Neural progenitor cell (in vitro differentiated cells): Measurements from ENCODE around the gene TANC1.

ENCODE experiments used
- EZH2 ChIP-seq: fragments of 200-600 bp; sonication (generic); IDR thresholded peaks from 2 replicates; pipeline ENCODE4 v1.6.1; 2017; ENCODE audit warnings: antibody characterized with exemption, mild to moderate bottlenecking, moderate library complexity
- EZH2phosphoT487 ChIP-seq: fragments of 200-600 bp; sonication (generic); IDR thresholded peaks from 2 replicates; pipeline ENCODE4 v1.6.1; 2017; ENCODE audit warnings: antibody characterized with exemption
- TF ChIP-seq, protein P1 (sequence below): fragments of 200-600 bp; sonication (generic); IDR thresholded peaks from 2 replicates; pipeline ENCODE4 v1.5.1; 2017; ENCODE audit warnings: antibody characterized with exemption, mild to moderate bottlenecking

DNA sequence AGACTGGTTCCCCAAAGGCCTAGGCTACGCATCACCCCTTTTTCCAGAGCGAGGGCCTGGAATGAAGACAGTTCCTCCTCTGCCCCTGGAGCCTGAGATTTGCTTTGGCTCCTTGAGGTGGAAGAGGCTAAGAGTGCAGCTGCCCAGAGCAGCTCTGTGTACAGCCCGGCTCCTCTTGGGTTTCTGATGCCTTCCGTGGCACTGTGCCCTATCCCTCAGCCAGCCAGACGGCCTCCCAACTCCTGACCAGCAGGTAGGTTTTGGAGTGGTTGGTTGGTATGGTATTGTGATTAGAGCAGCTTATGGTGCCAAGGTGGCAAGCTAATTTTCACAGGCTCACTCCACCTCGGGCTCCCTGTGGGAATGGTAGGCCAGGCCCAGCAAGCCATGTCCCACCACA is 112.2 kb downstream of the TANC1 start:
- TF ChIP-seq, protein P1, sequence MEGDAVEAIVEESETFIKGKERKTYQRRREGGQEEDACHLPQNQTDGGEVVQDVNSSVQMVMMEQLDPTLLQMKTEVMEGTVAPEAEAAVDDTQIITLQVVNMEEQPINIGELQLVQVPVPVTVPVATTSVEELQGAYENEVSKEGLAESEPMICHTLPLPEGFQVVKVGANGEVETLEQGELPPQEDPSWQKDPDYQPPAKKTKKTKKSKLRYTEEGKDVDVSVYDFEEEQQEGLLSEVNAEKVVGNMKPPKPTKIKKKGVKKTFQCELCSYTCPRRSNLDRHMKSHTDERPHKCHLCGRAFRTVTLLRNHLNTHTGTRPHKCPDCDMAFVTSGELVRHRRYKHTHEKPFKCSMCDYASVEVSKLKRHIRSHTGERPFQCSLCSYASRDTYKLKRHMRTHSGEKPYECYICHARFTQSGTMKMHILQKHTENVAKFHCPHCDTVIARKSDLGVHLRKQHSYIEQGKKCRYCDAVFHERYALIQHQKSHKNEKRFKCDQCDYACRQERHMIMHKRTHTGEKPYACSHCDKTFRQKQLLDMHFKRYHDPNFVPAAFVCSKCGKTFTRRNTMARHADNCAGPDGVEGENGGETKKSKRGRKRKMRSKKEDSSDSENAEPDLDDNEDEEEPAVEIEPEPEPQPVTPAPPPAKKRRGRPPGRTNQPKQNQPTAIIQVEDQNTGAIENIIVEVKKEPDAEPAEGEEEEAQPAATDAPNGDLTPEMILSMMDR: no peak
- TF ChIP-seq EZH2 (no peak), EZH2phosphoT487 (no peak)
